Ishikawa (cell line): Measurements from ENCODE around the gene SPAG5.

Experiments
- CEBPB ChIP-seq: IDR thresholded peaks from 2 replicates; pipeline ENCODE4 v1.6.1; 2012
- CREB1 ChIP-seq: IDR thresholded peaks from 2 replicates; pipeline ENCODE4 v1.6.1; 2012; ENCODE audit warnings: low read depth
- EGR1 ChIP-seq: IDR thresholded peaks from 2 replicates; pipeline ENCODE4 v1.6.1; 2012
- EP300 ChIP-seq: IDR thresholded peaks from 2 replicates; pipeline ENCODE4 v1.6.1; 2012; ENCODE audit warnings: borderline replicate concordance
- FOXM1 ChIP-seq: IDR thresholded peaks from 2 replicates; pipeline ENCODE4 v1.6.1; 2012; ENCODE audit warnings: low read depth, borderline replicate concordance
- MAX ChIP-seq: IDR thresholded peaks from 2 replicates; pipeline ENCODE4 v1.6.1; 2012
- NFIC ChIP-seq: IDR thresholded peaks from 2 replicates; pipeline ENCODE4 v1.6.1; 2012
- RAD21 ChIP-seq: IDR thresholded peaks from 2 replicates; pipeline ENCODE4 v1.6.1; 2012; ENCODE audit warnings: low read depth
- TAF1 ChIP-seq: IDR thresholded peaks from 2 replicates; pipeline ENCODE4 v1.6.1; 2012; ENCODE audit warnings: low read depth, mild to moderate bottlenecking
- TCF12 ChIP-seq: IDR thresholded peaks from 2 replicates; pipeline ENCODE4 v1.6.1; 2012; ENCODE audit warnings: low read depth
- TEAD4 ChIP-seq: IDR thresholded peaks from 2 replicates; pipeline ENCODE4 v1.6.1; 2012
- USF1 ChIP-seq: IDR thresholded peaks from 2 replicates; pipeline ENCODE4 v1.6.1; 2012
- YY1 ChIP-seq: IDR thresholded peaks from 2 replicates; pipeline ENCODE4 v1.6.1; 2012; ENCODE audit warnings: low read depth
- ZBTB7A ChIP-seq: IDR thresholded peaks from 2 replicates; pipeline ENCODE4 v1.6.1; 2012; ENCODE audit warnings: low read depth
- TF ChIP-seq, protein P1 (sequence below): IDR thresholded peaks from 2 replicates; pipeline ENCODE4 v1.6.1; 2012; ENCODE audit warnings: low read depth, mild to moderate bottlenecking

Gene SPAG5

GRCh38 chr17:28548417-28549130 lies 50.3 kb downstream of the SPAG5 start:
- TF ChIP-seq RAD21 (no peak), EP300 (no peak), TCF12 (no peak)

- TF ChIP-seq CREB1, result no peak
- no peak for TF ChIP-seq EGR1
- peak; percentile 51 for TF ChIP-seq RAD21
These were observed 51.0 kb downstream of the SPAG5 start for GRCh38 chr17:28547623-28548416.

DNA sequence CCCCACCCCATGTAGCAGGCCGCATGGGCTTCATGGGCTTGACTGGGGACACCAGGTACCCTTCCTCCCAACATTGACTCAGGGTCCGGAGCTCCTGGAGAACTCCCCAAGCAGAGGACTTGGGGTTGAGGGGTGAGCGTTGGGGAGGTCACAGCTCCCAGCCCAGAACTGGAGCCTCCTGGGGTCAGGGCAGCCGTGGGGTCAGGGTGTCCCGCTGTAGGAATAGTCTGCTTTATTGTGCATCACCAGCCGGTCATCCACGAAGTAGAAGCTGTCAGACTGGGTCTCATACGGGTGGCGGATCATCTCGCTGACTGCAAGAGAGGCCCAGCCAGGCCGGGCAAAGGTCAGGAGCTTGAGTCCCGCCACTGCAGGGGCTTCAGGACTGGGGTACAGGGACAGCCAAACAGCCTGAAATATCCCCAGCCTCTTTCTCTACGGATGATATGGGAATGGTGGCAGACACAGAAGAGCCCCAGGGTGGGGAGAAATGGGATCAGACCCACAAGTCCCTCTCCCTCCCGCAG lies 51.7 kb downstream of the SPAG5 start:
- TF ChIP-seq NFIC, result no peak
- TF ChIP-seq RAD21, result no peak
- no peak for TF ChIP-seq MAX
- no peak for TF ChIP-seq ZBTB7A
- TF ChIP-seq, protein P1, sequence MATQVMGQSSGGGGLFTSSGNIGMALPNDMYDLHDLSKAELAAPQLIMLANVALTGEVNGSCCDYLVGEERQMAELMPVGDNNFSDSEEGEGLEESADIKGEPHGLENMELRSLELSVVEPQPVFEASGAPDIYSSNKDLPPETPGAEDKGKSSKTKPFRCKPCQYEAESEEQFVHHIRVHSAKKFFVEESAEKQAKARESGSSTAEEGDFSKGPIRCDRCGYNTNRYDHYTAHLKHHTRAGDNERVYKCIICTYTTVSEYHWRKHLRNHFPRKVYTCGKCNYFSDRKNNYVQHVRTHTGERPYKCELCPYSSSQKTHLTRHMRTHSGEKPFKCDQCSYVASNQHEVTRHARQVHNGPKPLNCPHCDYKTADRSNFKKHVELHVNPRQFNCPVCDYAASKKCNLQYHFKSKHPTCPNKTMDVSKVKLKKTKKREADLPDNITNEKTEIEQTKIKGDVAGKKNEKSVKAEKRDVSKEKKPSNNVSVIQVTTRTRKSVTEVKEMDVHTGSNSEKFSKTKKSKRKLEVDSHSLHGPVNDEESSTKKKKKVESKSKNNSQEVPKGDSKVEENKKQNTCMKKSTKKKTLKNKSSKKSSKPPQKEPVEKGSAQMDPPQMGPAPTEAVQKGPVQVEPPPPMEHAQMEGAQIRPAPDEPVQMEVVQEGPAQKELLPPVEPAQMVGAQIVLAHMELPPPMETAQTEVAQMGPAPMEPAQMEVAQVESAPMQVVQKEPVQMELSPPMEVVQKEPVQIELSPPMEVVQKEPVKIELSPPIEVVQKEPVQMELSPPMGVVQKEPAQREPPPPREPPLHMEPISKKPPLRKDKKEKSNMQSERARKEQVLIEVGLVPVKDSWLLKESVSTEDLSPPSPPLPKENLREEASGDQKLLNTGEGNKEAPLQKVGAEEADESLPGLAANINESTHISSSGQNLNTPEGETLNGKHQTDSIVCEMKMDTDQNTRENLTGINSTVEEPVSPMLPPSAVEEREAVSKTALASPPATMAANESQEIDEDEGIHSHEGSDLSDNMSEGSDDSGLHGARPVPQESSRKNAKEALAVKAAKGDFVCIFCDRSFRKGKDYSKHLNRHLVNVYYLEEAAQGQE, result no peak

- TF ChIP-seq TAF1, result no peak
- no peak for TF ChIP-seq TEAD4
- no peak for TF ChIP-seq FOXM1
- TF ChIP-seq, protein P1, result no peak
- no peak for TF ChIP-seq EP300
- TF ChIP-seq CEBPB, result no peak
- no peak for TF ChIP-seq YY1
- no peak for TF ChIP-seq USF1
- no peak for TF ChIP-seq EGR1
- TF ChIP-seq NFIC, result no peak
- TF ChIP-seq MAX, result no peak
- no peak for TF ChIP-seq TCF12
- no peak for TF ChIP-seq RAD21
- TF ChIP-seq ZBTB7A, result no peak
- no peak for TF ChIP-seq CREB1
These were observed 52.9 kb downstream of the SPAG5 start for GRCh38 chr17:28545787-28546415.

GRCh38 chr17:28545141-28545503 lies 53.7 kb downstream of the SPAG5 start:
- TF ChIP-seq TCF12 (no peak), CEBPB (no peak), NFIC (no peak), EP300 (no peak), EGR1 (no peak), TEAD4 (no peak), USF1 (no peak), YY1 (no peak), ZBTB7A (no peak), TAF1 (no peak), CREB1 (no peak), FOXM1 (no peak)
- TF ChIP-seq, protein P1, result no peak
